ENCODE data around the gene CDIPT. TPM values are rescaled to one million over a fixed set of nuclear protein-coding genes. Genes with fewer than 3 reads are reported as not detected.

Gene CDIPT
- total and polyA plus RNA-seq, 2 of the 13 experiments (the other 11 are each of a cell fraction or from before 2014, with no cell fraction given), result 54.9 to 97.5 TPM

DNA sequence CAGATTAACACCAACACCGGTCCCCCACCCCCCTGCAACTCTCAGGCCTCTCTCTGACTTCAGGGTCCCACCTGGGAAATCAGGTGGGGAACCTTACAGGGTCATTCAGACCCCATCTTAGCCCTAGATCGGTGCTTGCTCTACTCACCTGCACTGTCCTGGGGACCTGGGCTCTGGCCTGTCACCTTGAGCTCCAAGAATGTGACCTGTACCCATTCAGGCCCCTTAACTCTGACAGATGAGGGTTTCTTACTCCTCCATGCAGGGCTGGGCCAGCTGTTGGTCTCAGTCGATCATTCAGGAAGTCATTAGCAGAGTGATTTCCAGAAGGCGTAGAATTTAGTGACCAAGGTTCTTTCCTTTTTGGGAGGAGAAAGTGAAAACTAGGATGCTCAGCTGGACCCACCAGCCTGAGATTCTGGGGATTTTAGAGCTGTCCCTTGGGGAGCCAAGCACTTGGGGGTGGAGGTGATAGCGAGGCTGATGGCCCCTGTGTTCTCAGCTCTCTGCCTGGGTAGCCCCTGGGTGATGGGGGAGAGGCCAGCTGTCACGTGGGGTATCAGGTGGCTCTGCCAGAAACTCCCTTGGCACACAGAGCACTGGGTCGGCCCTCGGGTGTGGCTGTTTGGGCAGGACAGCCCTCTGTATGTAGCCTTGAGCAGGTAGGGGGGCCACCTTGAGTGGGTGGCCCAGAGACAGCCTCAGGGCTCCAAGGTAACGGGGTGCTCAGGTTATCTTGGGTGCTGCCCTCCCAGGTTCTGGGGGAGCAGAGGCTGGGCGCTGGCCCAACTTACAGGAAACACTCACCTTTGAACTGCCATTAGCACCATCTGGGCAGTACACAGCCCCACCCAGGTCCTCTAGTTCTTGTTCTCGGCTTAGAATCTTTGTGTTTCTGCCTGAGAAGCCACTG lies 42.0 kb downstream of the CDIPT start (continued):
- TF ChIP-seq, protein P1, sequence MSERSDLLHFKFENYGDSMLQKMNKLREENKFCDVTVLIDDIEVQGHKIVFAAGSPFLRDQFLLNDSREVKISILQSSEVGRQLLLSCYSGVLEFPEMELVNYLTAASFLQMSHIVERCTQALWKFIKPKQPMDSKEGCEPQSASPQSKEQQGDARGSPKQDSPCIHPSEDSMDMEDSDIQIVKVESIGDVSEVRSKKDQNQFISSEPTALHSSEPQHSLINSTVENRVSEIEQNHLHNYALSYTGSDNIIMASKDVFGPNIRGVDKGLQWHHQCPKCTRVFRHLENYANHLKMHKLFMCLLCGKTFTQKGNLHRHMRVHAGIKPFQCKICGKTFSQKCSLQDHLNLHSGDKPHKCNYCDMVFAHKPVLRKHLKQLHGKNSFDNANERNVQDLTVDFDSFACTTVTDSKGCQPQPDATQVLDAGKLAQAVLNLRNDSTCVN (CRISPR knock-in tag; IDR thresholded peaks at IDR 0.05; ENCODE audit: borderline replicate concordance), result no peak
- TF ChIP-seq KLF16 (CRISPR knock-in tag; IDR thresholded peaks at IDR 0.05) (no peak), NR2C2 (CRISPR knock-in tag; IDR thresholded peaks at IDR 0.05; ENCODE audit: borderline replicate concordance) (0 out of 2 replicates have a peak, but pooled peaks have one; percentile 30), ZNF550 (CRISPR knock-in tag; IDR thresholded peaks at IDR 0.05; ENCODE audit: borderline replicate concordance) (no peak), GATAD1 (CRISPR knock-in tag; IDR thresholded peaks at IDR 0.05) (no peak), BCL6 (CRISPR knock-in tag; IDR thresholded peaks at IDR 0.05) (no peak), NPAS2 (CRISPR knock-in tag; IDR thresholded peaks at IDR 0.05; ENCODE audit: borderline replicate concordance) (no peak), CBFB (CRISPR knock-in tag; IDR thresholded peaks at IDR 0.05) (no peak), BORCS8-MEF2B (CRISPR knock-in tag; IDR thresholded peaks at IDR 0.05) (no peak), ZNF570 (CRISPR knock-in tag; IDR thresholded peaks at IDR 0.05; ENCODE audit: borderline replicate concordance) (no peak), ZNF160 (CRISPR knock-in tag; IDR thresholded peaks at IDR 0.05) (no peak), AGO1 (IDR thresholded peaks at IDR 0.05; ENCODE audit: low read depth, low read length, poor library complexity, severe bottlenecking) (peak; percentile 61)
- TF ChIP-seq, protein P2, sequence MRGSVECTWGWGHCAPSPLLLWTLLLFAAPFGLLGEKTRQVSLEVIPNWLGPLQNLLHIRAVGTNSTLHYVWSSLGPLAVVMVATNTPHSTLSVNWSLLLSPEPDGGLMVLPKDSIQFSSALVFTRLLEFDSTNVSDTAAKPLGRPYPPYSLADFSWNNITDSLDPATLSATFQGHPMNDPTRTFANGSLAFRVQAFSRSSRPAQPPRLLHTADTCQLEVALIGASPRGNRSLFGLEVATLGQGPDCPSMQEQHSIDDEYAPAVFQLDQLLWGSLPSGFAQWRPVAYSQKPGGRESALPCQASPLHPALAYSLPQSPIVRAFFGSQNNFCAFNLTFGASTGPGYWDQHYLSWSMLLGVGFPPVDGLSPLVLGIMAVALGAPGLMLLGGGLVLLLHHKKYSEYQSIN (CRISPR knock-in tag; IDR thresholded peaks at IDR 0.05; ENCODE audit: borderline replicate concordance), result no peak
- TF ChIP-seq, protein P3, sequence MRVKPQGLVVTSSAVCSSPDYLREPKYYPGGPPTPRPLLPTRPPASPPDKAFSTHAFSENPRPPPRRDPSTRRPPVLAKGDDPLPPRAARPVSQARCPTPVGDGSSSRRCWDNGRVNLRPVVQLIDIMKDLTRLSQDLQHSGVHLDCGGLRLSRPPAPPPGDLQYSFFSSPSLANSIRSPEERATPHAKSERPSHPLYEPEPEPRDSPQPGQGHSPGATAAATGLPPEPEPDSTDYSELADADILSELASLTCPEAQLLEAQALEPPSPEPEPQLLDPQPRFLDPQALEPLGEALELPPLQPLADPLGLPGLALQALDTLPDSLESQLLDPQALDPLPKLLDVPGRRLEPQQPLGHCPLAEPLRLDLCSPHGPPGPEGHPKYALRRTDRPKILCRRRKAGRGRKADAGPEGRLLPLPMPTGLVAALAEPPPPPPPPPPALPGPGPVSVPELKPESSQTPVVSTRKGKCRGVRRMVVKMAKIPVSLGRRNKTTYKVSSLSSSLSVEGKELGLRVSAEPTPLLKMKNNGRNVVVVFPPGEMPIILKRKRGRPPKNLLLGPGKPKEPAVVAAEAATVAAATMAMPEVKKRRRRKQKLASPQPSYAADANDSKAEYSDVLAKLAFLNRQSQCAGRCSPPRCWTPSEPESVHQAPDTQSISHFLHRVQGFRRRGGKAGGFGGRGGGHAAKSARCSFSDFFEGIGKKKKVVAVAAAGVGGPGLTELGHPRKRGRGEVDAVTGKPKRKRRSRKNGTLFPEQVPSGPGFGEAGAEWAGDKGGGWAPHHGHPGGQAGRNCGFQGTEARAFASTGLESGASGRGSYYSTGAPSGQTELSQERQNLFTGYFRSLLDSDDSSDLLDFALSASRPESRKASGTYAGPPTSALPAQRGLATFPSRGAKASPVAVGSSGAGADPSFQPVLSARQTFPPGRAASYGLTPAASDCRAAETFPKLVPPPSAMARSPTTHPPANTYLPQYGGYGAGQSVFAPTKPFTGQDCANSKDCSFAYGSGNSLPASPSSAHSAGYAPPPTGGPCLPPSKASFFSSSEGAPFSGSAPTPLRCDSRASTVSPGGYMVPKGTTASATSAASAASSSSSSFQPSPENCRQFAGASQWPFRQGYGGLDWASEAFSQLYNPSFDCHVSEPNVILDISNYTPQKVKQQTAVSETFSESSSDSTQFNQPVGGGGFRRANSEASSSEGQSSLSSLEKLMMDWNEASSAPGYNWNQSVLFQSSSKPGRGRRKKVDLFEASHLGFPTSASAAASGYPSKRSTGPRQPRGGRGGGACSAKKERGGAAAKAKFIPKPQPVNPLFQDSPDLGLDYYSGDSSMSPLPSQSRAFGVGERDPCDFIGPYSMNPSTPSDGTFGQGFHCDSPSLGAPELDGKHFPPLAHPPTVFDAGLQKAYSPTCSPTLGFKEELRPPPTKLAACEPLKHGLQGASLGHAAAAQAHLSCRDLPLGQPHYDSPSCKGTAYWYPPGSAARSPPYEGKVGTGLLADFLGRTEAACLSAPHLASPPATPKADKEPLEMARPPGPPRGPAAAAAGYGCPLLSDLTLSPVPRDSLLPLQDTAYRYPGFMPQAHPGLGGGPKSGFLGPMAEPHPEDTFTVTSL (CRISPR knock-in tag; IDR thresholded peaks at IDR 0.05; ENCODE audit: borderline replicate concordance), result no peak
- TF ChIP-seq, protein P4, sequence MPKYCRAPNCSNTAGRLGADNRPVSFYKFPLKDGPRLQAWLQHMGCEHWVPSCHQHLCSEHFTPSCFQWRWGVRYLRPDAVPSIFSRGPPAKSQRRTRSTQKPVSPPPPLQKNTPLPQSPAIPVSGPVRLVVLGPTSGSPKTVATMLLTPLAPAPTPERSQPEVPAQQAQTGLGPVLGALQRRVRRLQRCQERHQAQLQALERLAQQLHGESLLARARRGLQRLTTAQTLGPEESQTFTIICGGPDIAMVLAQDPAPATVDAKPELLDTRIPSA (CRISPR knock-in tag; IDR thresholded peaks at IDR 0.05; ENCODE audit: borderline replicate concordance), result no peak
- TF ChIP-seq, protein P5, sequence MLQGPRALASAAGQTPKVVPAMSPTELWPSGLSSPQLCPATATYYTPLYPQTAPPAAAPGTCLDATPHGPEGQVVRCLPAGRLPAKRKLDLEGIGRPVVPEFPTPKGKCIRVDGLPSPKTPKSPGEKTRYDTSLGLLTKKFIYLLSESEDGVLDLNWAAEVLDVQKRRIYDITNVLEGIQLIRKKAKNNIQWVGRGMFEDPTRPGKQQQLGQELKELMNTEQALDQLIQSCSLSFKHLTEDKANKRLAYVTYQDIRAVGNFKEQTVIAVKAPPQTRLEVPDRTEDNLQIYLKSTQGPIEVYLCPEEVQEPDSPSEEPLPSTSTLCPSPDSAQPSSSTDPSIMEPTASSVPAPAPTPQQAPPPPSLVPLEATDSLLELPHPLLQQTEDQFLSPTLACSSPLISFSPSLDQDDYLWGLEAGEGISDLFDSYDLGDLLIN (CRISPR knock-in tag; IDR thresholded peaks at IDR 0.05; ENCODE audit: borderline replicate concordance), result no peak
